ENCODE results near the gene IGFN1.

Gene IGFN1

GRCh38 chr1:201186192-201186591 is 4.4 kb upstream of the IGFN1 start:
- no peak overlapping the region for H3K4me2 ChIP-seq (ENCODE audit: low read depth, low read length, poor library complexity, severe bottlenecking)
- H3K36me3 ChIP-seq (ENCODE audit: low read length) = no peaks in the 10 kb centered on the region
- H3K79me2 ChIP-seq (ENCODE audit: insufficient read depth, low read length) = no peaks in the 10 kb centered on the region
- H3K9ac ChIP-seq (ENCODE audit: low read length) = no peak overlapping the region
- H4K20me1 ChIP-seq (ENCODE audit: low read depth, low read length) = no peaks in the 10 kb centered on the region
- H3F3A ChIP-seq (ENCODE audit: insufficient read depth) = no peaks in the 10 kb centered on the region
- no peaks in the 10 kb centered on the region for H3K27me3 ChIP-seq (ENCODE audit: low read length)
- H3K27ac ChIP-seq (ENCODE audit: low read depth, low read length) = no peak overlapping the region
- H3K9me3 ChIP-seq (ENCODE audit: insufficient read depth, low read length) = no peaks in the 10 kb centered on the region
- no peak overlapping the region for H2AFZ ChIP-seq (ENCODE audit: low read depth, low read length, severe bottlenecking)
- no peaks in the 10 kb centered on the region for H3K9me2 ChIP-seq (replicated peaks; ENCODE audit: insufficient read depth, low read length)
- TF ChIP-seq CTCF (IDR thresholded peaks at IDR 0.05; ENCODE audit: insufficient read depth, low read length, poor library complexity, severe bottlenecking) = no peak
- TF ChIP-seq EZH2phosphoT487 (conservative IDR thresholded peaks at IDR 0.05; ENCODE audit: low read length) = no peak
- no peak overlapping the region for H3K4me3 ChIP-seq (ENCODE audit: insufficient read depth, low read length, poor library complexity, severe bottlenecking)

GRCh38 chr1:201189085-201189484 is 1.5 kb upstream of the IGFN1 start:
- Histone ChIP-seq H3K9me3 (ENCODE audit: insufficient read depth, low read length) (no peaks in the 10 kb centered on the region), H4K20me1 (ENCODE audit: low read depth, low read length) (no peaks in the 10 kb centered on the region), H3K4me2 (ENCODE audit: low read depth, low read length, poor library complexity, severe bottlenecking) (no peak overlapping the region), H3F3A (ENCODE audit: insufficient read depth) (no peaks in the 10 kb centered on the region), H2AFZ (ENCODE audit: low read depth, low read length, severe bottlenecking) (no peak overlapping the region), H3K27ac (ENCODE audit: low read depth, low read length) (no peak overlapping the region), H3K9ac (ENCODE audit: low read length) (no peak overlapping the region), H3K79me2 (ENCODE audit: insufficient read depth, low read length) (no peaks in the 10 kb centered on the region), H3K4me3 (ENCODE audit: insufficient read depth, low read length, poor library complexity, severe bottlenecking) (no peak overlapping the region), H3K9me2 (replicated peaks; ENCODE audit: insufficient read depth, low read length) (no peaks in the 10 kb centered on the region), H3K27me3 (ENCODE audit: low read length) (no peaks in the 10 kb centered on the region), H3K36me3 (ENCODE audit: low read length) (no peaks in the 10 kb centered on the region)
- TF ChIP-seq EZH2phosphoT487 (conservative IDR thresholded peaks at IDR 0.05; ENCODE audit: low read length) (no peak), CTCF (IDR thresholded peaks at IDR 0.05; ENCODE audit: insufficient read depth, low read length, poor library complexity, severe bottlenecking) (no peak)

- H3K4me2 ChIP-seq (ENCODE audit: low read depth, low read length, poor library complexity, severe bottlenecking) = no peak overlapping the region
- no peak overlapping the region for H3K4me3 ChIP-seq (ENCODE audit: insufficient read depth, low read length, poor library complexity, severe bottlenecking)
- H3F3A ChIP-seq (ENCODE audit: insufficient read depth) = no peaks in the 10 kb centered on the region
- no peak for TF ChIP-seq CTCF (IDR thresholded peaks at IDR 0.05; ENCODE audit: insufficient read depth, low read length, poor library complexity, severe bottlenecking)
- no peak for TF ChIP-seq EZH2phosphoT487 (conservative IDR thresholded peaks at IDR 0.05; ENCODE audit: low read length)
- H3K27me3 ChIP-seq (ENCODE audit: low read length) = no peaks in the 10 kb centered on the region
- H4K20me1 ChIP-seq (ENCODE audit: low read depth, low read length) = no peaks in the 10 kb centered on the region
- no peak overlapping the region for H2AFZ ChIP-seq (ENCODE audit: low read depth, low read length, severe bottlenecking)
- H3K9ac ChIP-seq (ENCODE audit: low read length) = no peak overlapping the region
- no peaks in the 10 kb centered on the region for H3K36me3 ChIP-seq (ENCODE audit: low read length)
- H3K79me2 ChIP-seq (ENCODE audit: insufficient read depth, low read length) = no peaks in the 10 kb centered on the region
- H3K27ac ChIP-seq (ENCODE audit: low read depth, low read length) = no peak overlapping the region
- H3K9me3 ChIP-seq (ENCODE audit: insufficient read depth, low read length) = no peaks in the 10 kb centered on the region
- H3K9me2 ChIP-seq (replicated peaks; ENCODE audit: insufficient read depth, low read length) = no peaks in the 10 kb centered on the region
These were observed 619 bp upstream of the IGFN1 start for GRCh38 chr1:201190005-201190404.
